ENCODE results near the gene TULP4. TPM values are rescaled to one million over a fixed set of nuclear protein-coding genes. Genes with fewer than 3 reads are reported as not detected.

TULP4 gene
- total and polyA plus RNA-seq, 8 donors, result 1.7 to 237 (median 54.3) TPM

- H3K27ac ChIP-seq, result no peak overlapping the region
- intact Hi-C loops (cut with DNase I; ENCODE audit: low total_unique reads), result no loop called here
- peaks cover 6 to 24% (median 14%) of the 10 kb centered on the region in 4 donors for H3K4me1 ChIP-seq
- WGBS, 5 donors, result 15 to 27% (median 24%) methylated on average over 28 to 33 of the region's 33 CpGs
- H3K27me3 ChIP-seq, result peaks cover 0 to 38% (median 15%) of the 10 kb centered on the region in 3 donors
- no peaks in the 10 kb centered on the region for H3K36me3 ChIP-seq
- DNase-seq, result peak in 1 of 2 donors; percentile 64
- no peak for TF ChIP-seq CTCF (IDR thresholded peaks at IDR 0.05)
- no peak for TF ChIP-seq POLR2A (IDR thresholded peaks at IDR 0.05)
- TF ChIP-seq POLR2AphosphoS5 (IDR thresholded peaks at IDR 0.05), result no peak
- TF ChIP-seq EP300 (IDR thresholded peaks at IDR 0.05), result no peak
- peak overlapping the region in 2 of 4 donors; percentile 2 to 6 for H3K4me3 ChIP-seq
- no peaks in the 10 kb centered on the region for H3K9me3 ChIP-seq
Observed at GRCh38 chr6:158516098-158516497, 203.8 kb downstream of the TULP4 start.

DNA sequence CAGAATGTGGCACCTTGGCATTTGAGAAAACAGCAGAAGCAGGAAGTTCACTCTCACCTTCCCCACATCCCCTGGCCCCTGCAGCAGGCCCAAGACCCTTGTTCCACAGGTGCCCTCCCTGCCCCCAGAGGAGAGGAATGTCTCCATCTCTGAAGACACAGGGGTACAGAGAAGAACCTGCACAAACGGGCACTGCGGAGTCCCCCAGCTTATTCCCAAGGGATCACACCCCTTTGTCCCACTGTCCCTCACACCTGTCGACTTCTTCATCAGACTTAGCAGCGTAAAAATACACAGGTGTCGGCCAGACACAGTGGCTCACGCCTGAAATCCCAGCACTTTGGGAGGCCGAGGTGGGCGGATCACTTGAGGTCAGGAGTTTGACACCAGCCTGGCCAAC, 204.8 kb downstream of the TULP4 start:
- 82 to 94% (median 91%) methylated on average over 8 of the region's 8 CpGs for WGBS, 5 donors
- H3K4me3 ChIP-seq, result no peak overlapping the region
- intact Hi-C loops (cut with DNase I; ENCODE audit: low total_unique reads), result no loop called here

GRCh38 chr6:158517581-158517980, 205.3 kb downstream of the TULP4 start:
- WGBS, 5 donors, result 71 to 82% (median 77%) methylated on average over 5 of the region's 5 CpGs
- no peak overlapping the region for H3K27ac ChIP-seq
- no peaks in the 10 kb centered on the region for H3K36me3 ChIP-seq
- no peak overlapping the region for H3K4me3 ChIP-seq
- intact Hi-C loops (cut with DNase I; ENCODE audit: low total_unique reads), result no loop called here
- TF ChIP-seq POLR2A (IDR thresholded peaks at IDR 0.05) (no peak), CTCF (IDR thresholded peaks at IDR 0.05) (no peak), POLR2AphosphoS5 (IDR thresholded peaks at IDR 0.05) (no peak), EP300 (IDR thresholded peaks at IDR 0.05) (no peak)
- peaks cover 0 to 38% (median 15%) of the 10 kb centered on the region in 3 donors for H3K27me3 ChIP-seq
- H3K9me3 ChIP-seq, result no peaks in the 10 kb centered on the region
- peaks cover 6 to 24% (median 14%) of the 10 kb centered on the region in 4 donors for H3K4me1 ChIP-seq
- DNase-seq, result no peak

More for the DNA sequence above, 204.8 kb downstream of the TULP4 start:
- TF ChIP-seq EP300 (IDR thresholded peaks at IDR 0.05), result no peak
- TF ChIP-seq POLR2AphosphoS5 (IDR thresholded peaks at IDR 0.05), result no peak
- TF ChIP-seq CTCF (IDR thresholded peaks at IDR 0.05), result no peak
- TF ChIP-seq POLR2A (IDR thresholded peaks at IDR 0.05), result no peak
- no peak for DNase-seq
- H3K27me3 ChIP-seq, result peaks cover 0 to 38% (median 15%) of the 10 kb centered on the region in 3 donors
- H3K9me3 ChIP-seq, result no peaks in the 10 kb centered on the region
- peaks cover 6 to 24% (median 14%) of the 10 kb centered on the region in 4 donors for H3K4me1 ChIP-seq
- no peak overlapping the region for H3K27ac ChIP-seq
- no peaks in the 10 kb centered on the region for H3K36me3 ChIP-seq

GRCh38 chr6:158518191-158519127, 206.2 kb downstream of the TULP4 start:
- peak; percentile 63 to 76 for DNase-seq
- no peaks in the 10 kb centered on the region for H3K9me3 ChIP-seq
- WGBS, 5 donors, result 5 to 12% (median 7%) methylated on average over 18 of the region's 18 CpGs
- no peak overlapping the region for H3K27ac ChIP-seq
- H3K4me3 ChIP-seq, result peak overlapping the region; percentile 13 to 36 (median 20)
- intact Hi-C loops (cut with DNase I; ENCODE audit: low total_unique reads), result no loop called here
- H3K36me3 ChIP-seq, result no peaks in the 10 kb centered on the region
- H3K4me1 ChIP-seq, result peaks cover 6 to 24% (median 14%) of the 10 kb centered on the region in 4 donors
- H3K27me3 ChIP-seq, result peaks cover 0 to 43% (median 15%) of the 10 kb centered on the region in 3 donors
- TF ChIP-seq EP300 (IDR thresholded peaks at IDR 0.05) (no peak), CTCF (IDR thresholded peaks at IDR 0.05) (peak in 4 of 7 experiments; percentile 18 to 43 (median 30)), POLR2AphosphoS5 (IDR thresholded peaks at IDR 0.05) (peak in 1 of 3 donors; percentile 18)
